ENCODE results near the gene KDM8. TPM values are rescaled to one million over a fixed set of nuclear protein-coding genes. Genes with fewer than 3 reads are reported as not detected.

KDM8 gene
- total RNA-seq, 1 experiment from 2014 or later, result 15.5 TPM

GRCh38 chr16:27220527-27220926 lies 17.2 kb downstream of the KDM8 start:
- no peak overlapping the region for H3K56ac ChIP-seq (ENCODE audit: insufficient read length, low read depth, low read length)
- no peak overlapping the region for H2BK20ac ChIP-seq (ENCODE audit: low read depth, low read length, poor library complexity, severe bottlenecking)
- H3K4ac ChIP-seq (ENCODE audit: low read depth, low read length), result no peak overlapping the region
- Mint-ChIP-seq H3K9me3 (no peaks in the 10 kb centered on the region), H3K4me3 (no peak overlapping the region), H3K36me3 (ENCODE audit: insufficient read depth in 1 of 3, low read depth in 3 of 3) (peaks cover 3 to 10% (median 6%) of the 10 kb centered on the region in 3 experiments; a peak in 6 of 7 replicates), H3K27me3 (ENCODE audit: low read depth) (no peaks in the 10 kb centered on the region), H3K27ac (no peak overlapping the region), H3K4me1 (peaks cover 6 to 7% of the 10 kb centered on the region in 2 experiments)
- H3K23me2 ChIP-seq (ENCODE audit: insufficient read length, low read depth, low read length, poor library complexity, severe bottlenecking), result no peaks in the 10 kb centered on the region
- no peak overlapping the region for H3K18ac ChIP-seq (ENCODE audit: insufficient read length, low read depth, low read length)
- H2BK15ac ChIP-seq (ENCODE audit: low read depth, low read length), result no peak overlapping the region
- H3K4me1 ChIP-seq (ENCODE audit: insufficient read depth, low read length), result 0 out of 2 replicates have a peak, but pooled peaks cover 2% of the 10 kb centered on the region
- H4K20me1 ChIP-seq (ENCODE audit: control insufficient read depth, insufficient read depth, insufficient read length), result no peaks in the 10 kb centered on the region
- no peaks in the 10 kb centered on the region for H3K27me3 ChIP-seq (ENCODE audit: insufficient read depth, low read length)
- no peak overlapping the region for H2AK5ac ChIP-seq (ENCODE audit: insufficient read length, low read length)
- no peak overlapping the region for H3K27ac ChIP-seq (ENCODE audit: insufficient read length, low read depth, low read length)
- H2BK5ac ChIP-seq (ENCODE audit: insufficient read length, low read length), result no peak overlapping the region
- no peak overlapping the region; the same call in 1 of the 2 replicates for H3K14ac ChIP-seq (ENCODE audit: insufficient read depth, low read length)
- no peak overlapping the region for H4K91ac ChIP-seq (ENCODE audit: insufficient read length, low read depth, low read length)
- no peak overlapping the region for H4K5ac ChIP-seq (ENCODE audit: insufficient read length, low read depth, low read length)
- no peak overlapping the region for H3K4me2 ChIP-seq (ENCODE audit: insufficient read depth, insufficient read length, low read length)
- no peak overlapping the region for H2BK12ac ChIP-seq (ENCODE audit: insufficient read length, low read depth, low read length)
- TF ChIP-seq, protein P1, sequence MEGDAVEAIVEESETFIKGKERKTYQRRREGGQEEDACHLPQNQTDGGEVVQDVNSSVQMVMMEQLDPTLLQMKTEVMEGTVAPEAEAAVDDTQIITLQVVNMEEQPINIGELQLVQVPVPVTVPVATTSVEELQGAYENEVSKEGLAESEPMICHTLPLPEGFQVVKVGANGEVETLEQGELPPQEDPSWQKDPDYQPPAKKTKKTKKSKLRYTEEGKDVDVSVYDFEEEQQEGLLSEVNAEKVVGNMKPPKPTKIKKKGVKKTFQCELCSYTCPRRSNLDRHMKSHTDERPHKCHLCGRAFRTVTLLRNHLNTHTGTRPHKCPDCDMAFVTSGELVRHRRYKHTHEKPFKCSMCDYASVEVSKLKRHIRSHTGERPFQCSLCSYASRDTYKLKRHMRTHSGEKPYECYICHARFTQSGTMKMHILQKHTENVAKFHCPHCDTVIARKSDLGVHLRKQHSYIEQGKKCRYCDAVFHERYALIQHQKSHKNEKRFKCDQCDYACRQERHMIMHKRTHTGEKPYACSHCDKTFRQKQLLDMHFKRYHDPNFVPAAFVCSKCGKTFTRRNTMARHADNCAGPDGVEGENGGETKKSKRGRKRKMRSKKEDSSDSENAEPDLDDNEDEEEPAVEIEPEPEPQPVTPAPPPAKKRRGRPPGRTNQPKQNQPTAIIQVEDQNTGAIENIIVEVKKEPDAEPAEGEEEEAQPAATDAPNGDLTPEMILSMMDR (conservative IDR thresholded peaks at IDR 0.05), result no peak
- H3T11ph ChIP-seq (ENCODE audit: low read length), result no peak overlapping the region
- H3K79me1 ChIP-seq (ENCODE audit: insufficient read depth, low read depth, low read length, poor library complexity, severe bottlenecking), result no peaks in the 10 kb centered on the region
- no peaks in the 10 kb centered on the region for H3K79me2 ChIP-seq (ENCODE audit: insufficient read depth, low read length)
- DNase-seq, result no peak
- no peak overlapping the region for H3K9ac ChIP-seq (ENCODE audit: extremely low read depth, insufficient read length, low read length)
- no peak overlapping the region for H3K23ac ChIP-seq (ENCODE audit: insufficient read length, low read depth, low read length)
- no peaks in the 10 kb centered on the region for H3K9me3 ChIP-seq (ENCODE audit: control insufficient read depth, low read depth, low read length)
- WGBS (ENCODE audit: extremely low coverage, insufficient read length, low lambda C conversion rate), result no CpG with 5 or more reads among the region's 8 CpGs
- no peak overlapping the region for H2AFZ ChIP-seq (ENCODE audit: low read length)
- H4K8ac ChIP-seq (replicated peaks; ENCODE audit: insufficient read length, low read depth, low read length), result no peak overlapping the region
- no peak overlapping the region for H2BK120ac ChIP-seq (ENCODE audit: low read depth, low read length, poor library complexity, severe bottlenecking)
